Spinal cord (tissue), 10 donors: ENCODE data around the gene ALCAM. TPM values are rescaled to one million over a fixed set of nuclear protein-coding genes. Genes with fewer than 3 reads are reported as not detected.
A peak's percentile ranks its signal among the peaks of the same experiment; 100 is the strongest.

ENCODE experiments used
- DNase-seq, 6 donors: peaks; one replicate each; pipeline versions ENCODE4 v3.0.0 to v3.0.0-alpha.2; 2013 to 2015; ENCODE audit warnings: low spot score in 6 of 6, low read depth in 4 of 6
- H3K27ac ChIP-seq: one replicate; pipeline ENCODE4 v1.5.1; 2013; ENCODE audit warnings: low read depth, low read length, control low read depth
- H3K27me3 ChIP-seq: one replicate; pipeline ENCODE4 v1.6.1; 2013; ENCODE audit warnings: low read length; ENCODE audit not compliant: control insufficient read depth, insufficient read depth
- H3K36me3 ChIP-seq: one replicate; pipeline ENCODE4 v1.6.1; 2013; ENCODE audit warnings: low read length; ENCODE audit not compliant: control insufficient read depth, insufficient read depth
- H3K4me1 ChIP-seq: one replicate; pipeline ENCODE4 v1.6.1; 2013; ENCODE audit warnings: low read length; ENCODE audit not compliant: control insufficient read depth, insufficient read depth
- H3K4me3 ChIP-seq: one replicate; pipeline ENCODE4 v1.5.1; 2013; ENCODE audit warnings: low read depth, low read length, control low read depth
- H3K9me3 ChIP-seq: one replicate; pipeline ENCODE4 v1.6.1; 2013; ENCODE audit warnings: low read length; ENCODE audit not compliant: control insufficient read depth, insufficient read depth
- WGBS: methylation state at CpG from one replicate; pipeline ENCODE4 v1.1.5; 2013; ENCODE audit warnings: missing lambda C conversion rate; ENCODE audit not compliant: insufficient coverage; 5-methylcytosine and 5-hydroxymethylcytosine counted together
- long read RNA-seq, 4 donors: transcript quantifications; one replicate each; lab custom pipeline, GENCODE V29; 2026
- polyA plus RNA-seq, 2 donors: library from polyadenylated mRNA; unstranded; fragments of 120-200 nt; gene quantifications; one replicate each; pipeline ENCODE4 v1.2.1, GENCODE V29; 2013; ENCODE audit not compliant: insufficient read length in 2 of 2
- total RNA-seq, 2 donors: library from RNA; depleted of rRNA in 1 of 2; stranded (reverse); fragments of 120-200 nt in 1 of 2; fragments of >200 nt in 1 of 2; gene quantifications; one replicate each; pipeline versions ENCODE4 v1.2.3 to v1.2.4, GENCODE V29; 2013 to 2014
- donor health status: healthy.

ALCAM gene
- total RNA-seq (100 to 1,000 TPM; 265 to 305 TPM), polyA plus RNA-seq (100 to 1,000 TPM; 135 to 164 TPM)
- long read RNA-seq, donor 1, full-length matches to known transcripts, result 15 of 27 reads
- long read RNA-seq, donor 1, partial matches to known transcripts, result 12 of 27 reads
- long read RNA-seq, donor 1, other reads (novel, unspliced or antisense), result 0 of 27 reads
- long read RNA-seq, donor 2, full-length matches to known transcripts, result 10 of 19 reads
- long read RNA-seq, donor 2, partial matches to known transcripts, result 9 of 19 reads
- long read RNA-seq, donor 2, other reads (novel, unspliced or antisense), result 0 of 19 reads
- long read RNA-seq, donor 3, full-length matches to known transcripts, result 9 of 19 reads
- long read RNA-seq, donor 3, partial matches to known transcripts, result 10 of 19 reads
- long read RNA-seq, donor 3, other reads (novel, unspliced or antisense), result 0 of 19 reads
- long read RNA-seq, donor 4, full-length matches to known transcripts, result 12 of 67 reads
- long read RNA-seq, donor 4, partial matches to known transcripts, result 55 of 67 reads
- long read RNA-seq, donor 4, other reads (novel, unspliced or antisense), result 0 of 67 reads

DNA sequence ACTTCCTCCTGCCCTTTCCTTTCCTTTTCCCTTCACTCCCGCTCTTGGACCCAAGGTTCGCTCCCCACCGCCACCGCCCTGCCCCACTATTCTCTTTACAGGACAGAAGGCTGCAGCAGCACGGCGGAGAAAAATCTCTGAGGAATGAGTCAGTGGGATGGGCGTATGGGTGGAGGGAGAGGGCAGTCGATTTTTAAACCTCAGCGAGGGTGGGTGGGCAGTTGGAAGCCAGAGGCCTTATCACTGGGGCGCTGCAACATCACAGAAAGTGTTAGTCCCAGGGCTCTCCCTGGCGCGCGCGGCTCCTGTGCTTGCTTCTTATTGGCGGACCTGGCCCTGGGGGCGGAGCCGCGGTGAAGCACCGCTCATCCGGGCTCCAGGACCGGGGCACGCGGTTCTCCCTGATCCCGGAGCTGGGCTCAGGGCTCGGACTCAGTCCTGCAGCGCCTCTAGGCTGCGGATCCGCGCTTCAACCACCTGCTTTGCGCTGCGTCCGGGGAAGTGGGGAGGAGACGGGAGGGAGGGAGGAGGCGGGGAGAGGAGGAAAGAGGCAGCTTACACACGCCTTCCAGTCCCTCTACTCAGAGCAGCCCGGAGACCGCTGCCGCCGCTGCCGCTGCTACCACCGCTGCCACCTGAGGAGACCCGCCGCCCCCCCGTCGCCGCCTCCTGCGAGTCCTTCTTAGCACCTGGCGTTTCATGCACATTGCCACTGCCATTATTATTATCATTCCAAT is at the start of gene ALCAM:
TSS of gene ALCAM (plus strand) at position 584 of the 737 bp plus-strand sequence.
- peak within 1 kb of the TSS; percentile 89 for H3K4me3 ChIP-seq
- peaks cover 6% of the 10 kb centered on the region for H3K4me1 ChIP-seq
- no peaks in the 10 kb centered on the region for H3K27me3 ChIP-seq
- DNase-seq, result peak; percentile 89 to 98 (median 92)
- no peaks in the 10 kb centered on the region for H3K9me3 ChIP-seq
- H3K36me3 ChIP-seq, result no peaks in the 10 kb centered on the region
- H3K27ac ChIP-seq, result peak within 1 kb of the TSS; percentile 94
- under 1% methylated on average over 38 of the region's 48 CpGs for WGBS

DNA sequence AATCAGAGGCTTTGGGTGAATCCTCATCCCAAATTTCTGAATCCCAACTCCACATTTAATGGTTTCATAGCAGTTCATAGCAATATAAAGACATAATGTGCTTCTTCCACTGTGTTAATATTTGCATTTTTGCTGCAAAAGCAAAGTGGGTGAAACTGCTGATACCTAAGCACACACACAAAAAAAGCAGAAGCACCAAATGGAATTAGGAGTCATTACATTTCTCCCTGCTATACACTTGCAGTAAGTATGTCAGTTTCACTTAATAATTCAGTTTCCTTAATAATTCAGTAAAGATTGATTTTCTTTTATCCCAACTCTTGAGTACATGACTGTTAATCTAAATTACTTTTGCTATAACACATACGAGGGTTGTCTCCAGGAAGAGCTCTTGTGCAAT is 48.9 kb upstream of the ALCAM start:
- WGBS, result no CpG with 5 or more reads among the region's 1 CpG
- no peaks in the 10 kb centered on the region for H3K9me3 ChIP-seq
- no peak overlapping the region for H3K4me3 ChIP-seq
- no peak for DNase-seq
- H3K27ac ChIP-seq, result no peak overlapping the region
- H3K4me1 ChIP-seq, result no peaks in the 10 kb centered on the region
- no peaks in the 10 kb centered on the region for H3K27me3 ChIP-seq
- H3K36me3 ChIP-seq, result no peaks in the 10 kb centered on the region

DNA sequence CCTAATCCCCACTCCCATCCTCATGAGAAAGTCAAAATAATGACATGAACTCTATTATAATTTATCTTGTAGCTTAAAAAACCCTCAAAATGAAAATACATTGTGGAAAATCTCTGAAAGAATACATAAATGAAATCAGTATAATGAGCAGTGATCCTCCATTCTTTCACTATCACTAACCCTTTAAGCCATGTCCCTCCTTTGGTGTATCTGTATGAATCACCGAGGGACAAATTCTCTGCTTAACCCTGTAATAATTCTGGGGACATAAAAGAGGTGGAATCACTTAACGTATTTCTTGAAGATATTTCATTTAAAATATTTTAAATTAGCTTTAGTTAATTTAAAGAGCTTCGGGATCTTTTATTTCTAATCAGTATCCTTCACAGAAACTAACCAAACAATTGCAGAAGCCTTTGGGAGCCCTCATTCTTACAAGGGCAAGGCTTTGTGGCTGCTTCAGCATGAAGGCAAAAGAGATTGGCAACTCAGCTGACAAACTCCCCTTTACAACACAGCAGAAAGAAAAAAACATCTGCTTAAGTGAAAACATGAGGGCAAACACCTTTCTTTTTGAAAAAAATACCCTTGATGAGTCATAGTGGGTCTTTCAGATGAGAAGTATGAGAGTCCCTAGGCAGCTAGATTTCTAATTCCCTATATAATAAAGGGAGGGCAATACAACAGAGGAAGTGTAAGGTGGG is 44.0 kb upstream of the ALCAM start:
- no peak for DNase-seq
- no peaks in the 10 kb centered on the region for H3K4me1 ChIP-seq
- H3K36me3 ChIP-seq, result no peaks in the 10 kb centered on the region
- peaks cover 6% of the 10 kb centered on the region for H3K9me3 ChIP-seq
- no peaks in the 10 kb centered on the region for H3K27me3 ChIP-seq
- no peak overlapping the region for H3K4me3 ChIP-seq
- WGBS, result no CpG with 5 or more reads among the region's 3 CpGs
- H3K27ac ChIP-seq, result no peak overlapping the region

DNA sequence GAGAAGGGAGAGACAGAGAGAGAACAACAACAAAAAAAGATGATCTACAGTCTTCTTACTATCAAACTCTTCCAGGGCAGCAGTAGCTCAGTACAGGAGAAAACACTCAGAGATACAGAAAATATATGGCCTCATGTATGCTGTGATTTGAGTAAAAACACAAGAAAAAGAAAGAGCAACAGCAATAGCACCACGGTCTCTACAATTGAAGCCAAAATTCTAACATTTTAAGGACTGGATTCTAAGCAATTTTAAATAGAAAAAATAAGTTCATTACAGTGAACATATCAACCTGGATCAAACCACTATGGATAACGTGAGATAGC is 43.5 kb upstream of the ALCAM start:
- H3K9me3 ChIP-seq, result peaks cover 6% of the 10 kb centered on the region
- no peak overlapping the region for H3K27ac ChIP-seq
- no peaks in the 10 kb centered on the region for H3K36me3 ChIP-seq
- no peaks in the 10 kb centered on the region for H3K27me3 ChIP-seq
- H3K4me1 ChIP-seq, result no peaks in the 10 kb centered on the region
- no peak overlapping the region for H3K4me3 ChIP-seq
- WGBS, result no CpG with 5 or more reads among the region's 2 CpGs
- DNase-seq, result no peak

DNA sequence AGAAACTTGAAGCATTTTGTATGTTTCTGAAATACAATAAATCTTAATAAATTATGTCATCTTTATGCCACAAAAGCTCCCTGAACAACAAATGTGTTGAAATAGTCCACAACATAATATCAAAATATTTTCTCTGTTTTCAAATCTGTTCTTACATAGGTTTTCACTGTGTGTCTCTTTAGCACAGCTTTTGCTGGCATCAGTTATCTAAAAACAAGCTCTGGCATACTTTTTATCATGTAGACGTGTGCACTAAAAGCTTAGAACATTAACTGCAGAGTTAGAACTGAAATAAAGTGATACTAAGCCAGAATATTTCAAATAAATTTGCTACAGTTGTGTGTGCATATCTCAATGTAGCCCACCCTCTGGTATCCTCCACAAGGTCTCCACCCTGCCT is 41.8 kb upstream of the ALCAM start:
- DNase-seq, result peak in 1 of 6 donors; percentile 78
- H3K4me3 ChIP-seq, result no peak overlapping the region
- no peaks in the 10 kb centered on the region for H3K4me1 ChIP-seq
- WGBS, result no CpG with 5 or more reads among the region's 1 CpG
- peaks cover 6% of the 10 kb centered on the region for H3K9me3 ChIP-seq
- H3K27me3 ChIP-seq, result no peaks in the 10 kb centered on the region
- no peaks in the 10 kb centered on the region for H3K36me3 ChIP-seq
- H3K27ac ChIP-seq, result no peak overlapping the region

DNA sequence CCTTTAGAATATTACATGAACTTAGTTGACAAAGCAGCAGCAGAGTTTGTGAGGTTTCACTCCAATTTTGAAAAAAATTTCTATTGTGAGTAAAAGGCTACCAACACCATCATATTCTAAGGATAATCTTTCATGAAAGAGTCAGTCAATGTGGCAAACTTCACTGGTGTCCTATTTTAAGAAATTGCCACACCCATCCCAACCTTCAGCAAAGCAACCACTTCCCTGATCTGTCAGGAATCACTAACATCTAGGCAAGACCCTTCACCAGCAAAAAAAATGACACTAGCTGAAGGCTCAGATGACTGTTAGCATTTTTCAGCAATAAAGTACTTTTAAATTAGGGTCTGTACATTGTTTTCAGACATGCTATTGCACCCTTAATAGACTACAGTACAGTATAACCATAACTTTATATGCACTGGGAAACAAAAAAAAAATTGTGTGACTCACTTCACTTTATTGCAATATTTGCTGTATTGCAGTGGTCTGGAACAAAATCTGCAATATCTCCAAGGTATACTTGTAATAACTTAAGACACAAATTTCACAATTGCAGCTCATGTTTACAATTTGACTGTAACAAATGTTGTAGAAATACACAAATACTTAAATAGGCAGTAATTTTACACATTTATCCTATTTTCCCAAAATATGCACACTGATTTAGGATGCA is 38.9 kb upstream of the ALCAM start:
- Histone ChIP-seq H3K4me1 (no peaks in the 10 kb centered on the region), H3K27ac (no peak overlapping the region), H3K4me3 (no peak overlapping the region), H3K27me3 (no peaks in the 10 kb centered on the region), H3K9me3 (peaks cover 6% of the 10 kb centered on the region), H3K36me3 (no peaks in the 10 kb centered on the region)
- no peak for DNase-seq

DNA sequence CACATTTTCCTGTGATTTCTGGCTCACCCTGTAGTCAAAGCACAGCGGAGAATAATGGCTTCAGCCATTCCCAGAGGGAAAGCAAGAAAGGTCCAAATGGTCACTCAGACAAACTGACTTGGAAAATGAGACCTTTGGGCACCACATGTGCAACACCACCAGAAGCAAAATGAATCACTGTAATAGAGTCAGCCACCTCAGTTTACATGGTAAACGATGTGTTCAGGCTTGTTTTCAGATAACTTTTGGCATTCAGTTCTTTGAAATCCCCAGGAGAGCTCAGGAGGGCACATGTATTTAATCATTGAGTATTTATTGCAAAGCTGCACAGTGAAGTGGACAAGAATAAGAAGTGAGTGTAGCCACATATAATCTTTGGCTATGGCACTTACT is 38.4 kb upstream of the ALCAM start:
- DNase-seq, result no peak
- WGBS, result 100% methylated on average over 2 of the region's 2 CpGs
- Histone ChIP-seq H3K27ac (no peak overlapping the region), H3K9me3 (peaks cover 6% of the 10 kb centered on the region), H3K36me3 (no peaks in the 10 kb centered on the region), H3K4me1 (no peaks in the 10 kb centered on the region), H3K27me3 (no peaks in the 10 kb centered on the region), H3K4me3 (no peak overlapping the region)

DNA sequence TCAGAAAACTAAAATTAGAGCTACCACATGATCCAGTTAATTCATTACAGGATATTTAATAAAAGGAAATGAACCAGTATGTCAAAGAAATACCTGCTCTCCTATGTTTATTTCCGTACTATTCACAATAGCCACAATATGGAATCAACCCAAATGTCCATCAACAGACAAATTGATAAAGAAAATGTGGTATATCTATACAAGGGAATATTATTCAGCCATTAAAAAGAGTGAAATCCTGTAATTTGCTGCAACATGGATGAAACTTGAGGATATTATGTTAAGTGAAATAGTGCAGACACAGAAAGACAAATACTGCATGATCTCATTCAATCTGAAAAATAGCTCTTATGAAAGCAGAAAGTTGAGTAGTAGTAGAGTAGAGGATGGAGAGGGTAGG is 33.7 kb upstream of the ALCAM start:
- no peak for DNase-seq
- H3K36me3 ChIP-seq, result no peaks in the 10 kb centered on the region
- no CpG with 5 or more reads among the region's 1 CpG for WGBS
- no peak overlapping the region for H3K4me3 ChIP-seq
- H3K4me1 ChIP-seq, result no peaks in the 10 kb centered on the region
- H3K9me3 ChIP-seq, result no peaks in the 10 kb centered on the region
- H3K27ac ChIP-seq, result no peak overlapping the region
- H3K27me3 ChIP-seq, result no peaks in the 10 kb centered on the region

DNA sequence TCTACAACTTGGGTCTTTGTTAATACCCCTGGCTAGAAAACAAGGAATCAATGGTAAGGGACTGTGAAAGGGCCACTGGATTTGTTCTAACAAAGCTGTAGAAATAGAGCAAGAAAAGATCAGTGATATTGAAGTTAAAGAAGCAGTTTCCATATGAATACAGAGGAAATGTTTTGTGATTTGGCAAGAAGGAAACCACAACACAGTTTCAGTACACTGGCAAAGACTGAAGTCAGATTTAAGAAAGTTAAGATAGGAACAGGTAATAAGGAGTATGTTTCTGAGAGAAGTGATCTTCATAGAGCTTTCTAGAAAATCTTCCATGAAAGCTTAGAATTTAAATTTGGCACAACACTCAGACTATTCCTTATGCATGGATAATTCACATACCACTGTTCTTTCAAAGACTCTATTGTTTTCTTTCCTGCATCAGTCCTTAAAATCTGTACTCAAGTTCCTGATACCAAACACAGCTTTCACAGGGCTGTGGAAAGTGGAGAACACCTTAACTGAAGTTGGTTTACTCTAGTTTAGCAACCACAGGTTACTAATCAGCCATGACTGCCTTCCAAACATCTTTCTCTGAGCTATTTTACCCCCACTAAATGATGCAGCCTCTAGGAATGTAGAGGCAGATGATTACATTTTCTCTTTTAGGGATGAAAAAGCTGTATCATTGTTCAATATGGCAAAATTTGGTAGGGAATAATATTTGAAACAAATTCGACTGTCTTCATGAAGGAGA is 32.4 kb upstream of the ALCAM start:
- DNase-seq, result no peak
- Histone ChIP-seq H3K4me1 (no peaks in the 10 kb centered on the region), H3K4me3 (no peak overlapping the region), H3K27ac (no peak overlapping the region), H3K27me3 (no peaks in the 10 kb centered on the region), H3K9me3 (no peaks in the 10 kb centered on the region), H3K36me3 (no peaks in the 10 kb centered on the region)
- WGBS, result no CpG with 5 or more reads among the region's 1 CpG
